Frontal cortex (tissue), 4 donors: Measurements from ENCODE around the gene ZNF346. TPM values are rescaled to one million over a fixed set of nuclear protein-coding genes. Genes with fewer than 3 reads are reported as not detected.

Source experiments
- DNase-seq, 2 donors: peaks; one replicate each; pipeline ENCODE4 v3.0.0; 2012; ENCODE audit warnings: low spot score in 2 of 2
- FAIRE-seq: peaks from 2 replicates; lab custom pipeline; 2012; peaks lifted over from hg19 to GRCh38; lab: Jason Lieb, UNC
- total RNA-seq: library from RNA; depleted of rRNA; stranded (reverse); fragments of >200 nt; gene quantifications from one replicate; pipeline ENCODE4 v1.2.3, GENCODE V29; 2014
- donor health status: control.
- donor health status: control.
- donor health status: control.

Gene ZNF346
- total RNA-seq, 1 donor from 2014 or later: 28.5 TPM

- no peak for DNase-seq
- no peak for FAIRE-seq
Observed at GRCh38 chr5:177064500-177065277, 42.2 kb downstream of the ZNF346 start.

GRCh38 chr5:177065491-177065890 lies 43.0 kb downstream of the ZNF346 start:
- FAIRE-seq (no peak), DNase-seq (no peak)

GRCh38 chr5:177066224-177066623 lies 43.7 kb downstream of the ZNF346 start:
- FAIRE-seq (no peak), DNase-seq (no peak)

- no peak for FAIRE-seq
Observed at GRCh38 chr5:177067503-177067902, 45.0 kb downstream of the ZNF346 start.

GRCh38 chr5:177070536-177071191 lies 48.2 kb downstream of the ZNF346 start:
- DNase-seq (no peak), FAIRE-seq (no peak)

More at GRCh38 chr5:177067503-177067902, 45.0 kb downstream of the ZNF346 start:
- no peak for DNase-seq

- FAIRE-seq: no peak
- DNase-seq: peak in 1 of 2 donors; percentile 64
Observed at GRCh38 chr5:177071666-177072385, 49.3 kb downstream of the ZNF346 start.

- no peak for FAIRE-seq
- DNase-seq: no peak
Observed at GRCh38 chr5:177077335-177077734, 54.8 kb downstream of the ZNF346 start.

- FAIRE-seq: no peak
- DNase-seq: no peak
Observed at GRCh38 chr5:177079606-177080005, 57.1 kb downstream of the ZNF346 start.

- DNase-seq (no peak), FAIRE-seq (no peak)
Observed at GRCh38 chr5:177080265-177080664, 57.8 kb downstream of the ZNF346 start.

GRCh38 chr5:177081859-177082258 lies 59.4 kb downstream of the ZNF346 start:
- no peak for DNase-seq
- no peak for FAIRE-seq

- FAIRE-seq (no peak), DNase-seq (no peak)
Observed at GRCh38 chr5:177083357-177083756, 60.9 kb downstream of the ZNF346 start.

GRCh38 chr5:177084175-177084574 lies 61.7 kb downstream of the ZNF346 start:
- no peak for DNase-seq
- FAIRE-seq: no peak

- FAIRE-seq (no peak), DNase-seq (no peak)
Observed at GRCh38 chr5:177085985-177086653, 63.6 kb downstream of the ZNF346 start.

GRCh38 chr5:177086654-177087397 lies 64.3 kb downstream of the ZNF346 start, which contains the start of gene FGFR4:
FGFR4 (plus strand) TSS chr5:177086915; CDS start chr5:177089603, 2,688 bp downstream.
- DNase-seq: peak in 1 of 2 donors; percentile 74
- no peak for FAIRE-seq

- no peak for FAIRE-seq
- no peak for DNase-seq
Observed at GRCh38 chr5:177087398-177088005, 65.0 kb downstream of the ZNF346 start.

- FAIRE-seq (no peak), DNase-seq (no peak)
Observed at GRCh38 chr5:177089127-177089526, 66.6 kb downstream of the ZNF346 start.

- FAIRE-seq: no peak
Observed at GRCh38 chr5:177089825-177090641, 67.5 kb downstream of the ZNF346 start.

GRCh38 chr5:177090813-177091212 lies 68.3 kb downstream of the ZNF346 start:
- DNase-seq (no peak), FAIRE-seq (no peak)

More at GRCh38 chr5:177089825-177090641, 67.5 kb downstream of the ZNF346 start:
- DNase-seq: no peak
